A549 (cell line): ENCODE results near the gene HMGA1. TPM values are rescaled to one million over a fixed set of nuclear protein-coding genes. Genes with fewer than 3 reads are reported as not detected.
A peak's percentile ranks its signal among the peaks of the same experiment; 100 is the strongest.

Experiments used
- ATAC-seq, 2 experiments: fragments of 200-7000 bp in 1 of 2; fragments of >200 bp in 1 of 2; cut with Nextera tagmentation in 1 of 2; cut with Tn5 transposase in 1 of 2; 3 replicates each; pipeline versions ENCODE4 v1.8.0 to v1.9.1; 2018 to 2020; ENCODE audit warnings: mild to moderate bottlenecking in 1 of 2, moderate library complexity in 1 of 2
- CTCF ChIA-PET: fragments of 300-600 bp; sonication (Branson Sonifier 250); formaldehyde crosslinking; extraction: SDS; loops from one replicate; lab custom pipeline; 2021; ENCODE audit warnings: antibody characterized with exemption, inconsistent platforms; lab: Yijun Ruan, JAX
- POLR2A ChIA-PET: fragments of 350-600 bp; formaldehyde crosslinking; extraction: SDS; loops from one replicate; lab custom pipeline; 2021; ENCODE audit warnings: antibody characterized with exemption, inconsistent platforms; lab: Yijun Ruan, JAX
- DNase-seq, 2 experiments: peaks; one replicate each; pipeline versions ENCODE4 v3.0.0 to v3.0.0-alpha.2; 2011 to 2016; ENCODE audit warnings: low read depth in 1 of 2, low spot score in 1 of 2
- FAIRE-seq: peaks from 2 replicates; lab custom pipeline; 2011; peaks lifted over from hg19 to GRCh38; lab: Jason Lieb, UNC
- H3K27ac ChIP-seq, 2 experiments: fragments of >200 bp; sonication (Bioruptor Twin); formaldehyde crosslinking; 3 replicates each; pipeline ENCODE4 v1.5.1; 2016 to 2017
- H3K4me1 ChIP-seq: fragments of >200 bp; sonication (Bioruptor Twin); formaldehyde crosslinking; 3 replicates; pipeline ENCODE4 v1.6.1; 2016
- H3K4me2 ChIP-seq: fragments of >200 bp; sonication (Bioruptor Twin); formaldehyde crosslinking; 3 replicates; pipeline ENCODE4 v1.6.1; 2016
- H3K4me3 ChIP-seq: fragments of >200 bp; sonication (Bioruptor Twin); formaldehyde crosslinking; 3 replicates; pipeline ENCODE4 v1.5.1; 2016
- H3K9me3 ChIP-seq: fragments of >200 bp; sonication (Bioruptor Twin); formaldehyde crosslinking; 3 replicates; pipeline ENCODE4 v1.6.1; 2016
- CBX2 ChIP-seq: fragments of 200-600 bp; sonication (generic); IDR thresholded peaks from 2 replicates; pipeline ENCODE4 v1.6.1; 2016; ENCODE audit warnings: low read depth, mild to moderate bottlenecking, borderline replicate concordance
- CBX8 ChIP-seq: fragments of 200-600 bp; sonication (generic); IDR thresholded peaks from 2 replicates; pipeline ENCODE4 v1.6.1; 2016
- CEBPB ChIP-seq, 2 experiments: fragments of >200 bp in 1 of 2; sonication (Bioruptor Twin) in 1 of 2; formaldehyde crosslinking in 1 of 2; IDR thresholded peaks; 2 replicates each; pipeline ENCODE4 v1.6.1; 2012 to 2016
- CHD2 ChIP-seq: fragments of 150-350 bp; IDR thresholded peaks from 2 replicates; pipeline ENCODE4 v1.6.1; 2014; ENCODE audit warnings: low read length; ENCODE audit not compliant: partially characterized antibody
- CHD4 ChIP-seq: fragments of 200-600 bp; sonication (generic); IDR thresholded peaks from 2 replicates; pipeline ENCODE4 v1.6.1; 2016; ENCODE audit warnings: antibody characterized with exemption, mild to moderate bottlenecking, borderline replicate concordance
- EHF ChIP-seq: fragments of 250-450 bp; sonication (Bioruptor Pico); IDR thresholded peaks from 2 replicates; pipeline ENCODE4 v1.5.0; 2020; ENCODE audit warnings: mild to moderate bottlenecking
- HOXA7 ChIP-seq: fragments of 250-450 bp; sonication (Bioruptor Pico); IDR thresholded peaks from 2 replicates; pipeline ENCODE4 v1.5.0; 2020; ENCODE audit warnings: mild to moderate bottlenecking, moderate library complexity
- HOXB5 ChIP-seq: fragments of 250-450 bp; sonication (Bioruptor Pico); IDR thresholded peaks from 2 replicates; pipeline ENCODE4 v1.5.0; 2020; ENCODE audit warnings: mild to moderate bottlenecking, moderate library complexity
- JUN ChIP-seq, 2 experiments: fragments of >200 bp; sonication (Bioruptor Twin); formaldehyde crosslinking; IDR thresholded peaks; 2 replicates in 1 of 2; 3 replicates in 1 of 2; pipeline ENCODE4 v1.6.1; 2016 to 2017
- JUNB ChIP-seq: fragments of >200 bp; sonication (Bioruptor Twin); formaldehyde crosslinking; IDR thresholded peaks from 2 replicates; pipeline ENCODE4 v1.6.1; 2016
- KDM5A ChIP-seq: fragments of 200-600 bp; sonication (generic); IDR thresholded peaks from 2 replicates; pipeline ENCODE4 v1.6.1; 2016; ENCODE audit warnings: antibody characterized with exemption, mild to moderate bottlenecking
- MAZ ChIP-seq: fragments of 150-350 bp; IDR thresholded peaks from 2 replicates; pipeline ENCODE4 v1.6.1; 2014; ENCODE audit warnings: antibody characterized with exemption, low read depth, low read length, borderline replicate concordance
- NFE2L2 ChIP-seq: fragments of 150-350 bp; conservative IDR thresholded peaks from 2 replicates; pipeline ENCODE4 v1.6.1; 2014; ENCODE audit warnings: low read length
- PHF8 ChIP-seq: fragments of 200-600 bp; sonication (generic); IDR thresholded peaks from 2 replicates; pipeline ENCODE4 v1.6.1; 2016; ENCODE audit warnings: low read depth, mild to moderate bottlenecking, antibody characterized with exemption, moderate library complexity, borderline replicate concordance
- POLR2AphosphoS2 ChIP-seq: conservative IDR thresholded peaks from 2 replicates; pipeline ENCODE4 v1.6.1; 2012; ENCODE audit warnings: low read length, improper control_type of control experiment, inconsistent platforms
- RAD21 ChIP-seq, 2 experiments: fragments of >200 bp in 1 of 2; sonication (Bioruptor Twin) in 1 of 2; formaldehyde crosslinking in 1 of 2; IDR thresholded peaks in 1 of 2; conservative IDR thresholded peaks in 1 of 2; 2 replicates in 1 of 2; 3 replicates in 1 of 2; pipeline ENCODE4 v1.6.1; 2012 to 2018; ENCODE audit warnings: inconsistent platforms in 1 of 2
- RCOR1 ChIP-seq: fragments of 150-350 bp; IDR thresholded peaks from 2 replicates; pipeline ENCODE4 v1.6.1; 2014; ENCODE audit warnings: antibody characterized with exemption, low read length, low read depth
- RFX5 ChIP-seq: fragments of 450-650 bp; IDR thresholded peaks from 2 replicates; pipeline ENCODE4 v1.7.1; 2014; ENCODE audit warnings: antibody characterized with exemption, mild to moderate bottlenecking, moderate library complexity
- RNF2 ChIP-seq: fragments of 200-600 bp; sonication (generic); IDR thresholded peaks from 2 replicates; pipeline ENCODE4 v1.6.1; 2016; ENCODE audit warnings: low read depth, mild to moderate bottlenecking, antibody characterized with exemption, moderate library complexity, borderline replicate concordance
- SREBF2 ChIP-seq: fragments of 450-650 bp; IDR thresholded peaks from 2 replicates; pipeline ENCODE4 v1.6.1; 2014; ENCODE audit warnings: mild to moderate bottlenecking, moderate library complexity
- TP53 ChIP-seq: fragments of 250-450 bp; sonication (Bioruptor Pico); IDR thresholded peaks from 2 replicates; pipeline ENCODE4 v1.5.0; 2021; ENCODE audit warnings: mild to moderate bottlenecking, moderate library complexity
- WGBS: methylation state at CpG from one replicate; pipeline ENCODE4 v1.1.6; 2017; ENCODE audit errors: missing lambda C conversion rate; 5-methylcytosine and 5-hydroxymethylcytosine counted together
- polyA plus RNA-seq, 4 experiments: library from polyadenylated mRNA; depleted of rRNA in 3 of 4; stranded (reverse); fragments of >200 nt; fragmentation: RNase III in 1 of 4; extraction: RNeasy Plus Mini Kit Qiagen cat#74134 plus additional on column Dnase treatment in 1 of 4; gene quantifications; 2 replicates in 3 of 4; 3 replicates in 1 of 4; pipeline ENCODE4 v1.2.3, GENCODE V29; 2011 to 2017
- TF ChIP-seq, protein P1 (sequence below): fragments of >200 bp; sonication (Bioruptor Twin); formaldehyde crosslinking; IDR thresholded peaks from 3 replicates; pipeline ENCODE4 v1.5.1; 2016
- TF ChIP-seq, protein P2 (sequence below): fragments of >200 bp; sonication (Bioruptor Twin); formaldehyde crosslinking; IDR thresholded peaks from 3 replicates; pipeline ENCODE4 v1.6.1; 2016
- TF ChIP-seq, protein P3 (sequence below): fragments of 250-450 bp; sonication (Bioruptor Pico); IDR thresholded peaks from 2 replicates; pipeline ENCODE4 v1.5.0; 2020; ENCODE audit warnings: low read depth, mild to moderate bottlenecking, moderate library complexity
- TF ChIP-seq, protein P4 (sequence below): fragments of 150-350 bp; IDR thresholded peaks from 2 replicates; pipeline ENCODE4 v1.6.1; 2014; ENCODE audit warnings: low read depth, mild to moderate bottlenecking, low read length
- TF ChIP-seq, protein P5 (sequence below): IDR thresholded peaks from 2 replicates; pipeline ENCODE4 v1.6.1; 2012

HMGA1 gene
- polyA plus RNA-seq, 2 of the 4 experiments (the other 2 are of a cell fraction) = 127 to 249 TPM

DNA sequence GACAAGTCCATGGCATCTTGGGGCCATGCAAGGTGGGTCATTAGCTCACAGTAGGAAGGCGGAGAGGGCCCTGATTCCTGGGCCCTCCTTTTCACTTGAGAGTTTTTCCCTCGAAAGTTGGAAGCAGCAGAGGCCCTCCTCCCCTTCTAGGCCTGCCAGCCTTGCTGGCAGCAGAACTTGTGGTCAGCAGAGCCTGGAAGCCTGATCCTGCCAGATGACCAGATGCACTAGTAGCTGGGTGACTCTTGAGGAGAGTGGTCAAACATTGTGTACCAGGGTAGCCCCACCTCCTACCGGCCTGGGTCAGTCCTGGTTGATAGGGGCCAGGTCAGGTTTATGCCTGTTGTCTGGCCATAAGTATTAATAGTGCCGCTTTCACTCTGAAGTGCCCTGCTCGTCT, 3.8 kb upstream of the HMGA1 start:
- H3K27ac ChIP-seq = peak overlapping the region in 1 of 2 experiments; percentile 39; a peak in 1 of 6 replicates
- 88% methylated on average over 4 of the region's 5 CpGs for WGBS
- ChIA-PET POLR2A (no interaction called here), CTCF (interaction anchor here (0.9 to 4.7 kb wide), 3 partner anchors 10 to 37 kb away, joined by 3 to 18 read pairs (median 5); no protein-coding TSS in a partner anchor)
- no peak overlapping the region for H3K4me3 ChIP-seq
- DNase-seq (no peak), FAIRE-seq (no peak), ATAC-seq (no peak)
- peaks cover 17% of the 10 kb centered on the region for H3K4me1 ChIP-seq
- H3K9me3 ChIP-seq = no peaks in the 10 kb centered on the region
- no peak overlapping the region for H3K4me2 ChIP-seq
- TF ChIP-seq CEBPB (IDR thresholded peaks at IDR 0.05) (no peak), HOXA7 (CRISPR knock-in tag) (no peak), CBX2 (no peak), RCOR1 (no peak), SREBF2 (no peak), EHF (no peak), RAD21 (conservative IDR thresholded peaks at IDR 0.05 in 1 of 2, IDR thresholded peaks at IDR 0.05 in 1 of 2) (no peak), CHD2 (no peak)
- TF ChIP-seq, protein P1, sequence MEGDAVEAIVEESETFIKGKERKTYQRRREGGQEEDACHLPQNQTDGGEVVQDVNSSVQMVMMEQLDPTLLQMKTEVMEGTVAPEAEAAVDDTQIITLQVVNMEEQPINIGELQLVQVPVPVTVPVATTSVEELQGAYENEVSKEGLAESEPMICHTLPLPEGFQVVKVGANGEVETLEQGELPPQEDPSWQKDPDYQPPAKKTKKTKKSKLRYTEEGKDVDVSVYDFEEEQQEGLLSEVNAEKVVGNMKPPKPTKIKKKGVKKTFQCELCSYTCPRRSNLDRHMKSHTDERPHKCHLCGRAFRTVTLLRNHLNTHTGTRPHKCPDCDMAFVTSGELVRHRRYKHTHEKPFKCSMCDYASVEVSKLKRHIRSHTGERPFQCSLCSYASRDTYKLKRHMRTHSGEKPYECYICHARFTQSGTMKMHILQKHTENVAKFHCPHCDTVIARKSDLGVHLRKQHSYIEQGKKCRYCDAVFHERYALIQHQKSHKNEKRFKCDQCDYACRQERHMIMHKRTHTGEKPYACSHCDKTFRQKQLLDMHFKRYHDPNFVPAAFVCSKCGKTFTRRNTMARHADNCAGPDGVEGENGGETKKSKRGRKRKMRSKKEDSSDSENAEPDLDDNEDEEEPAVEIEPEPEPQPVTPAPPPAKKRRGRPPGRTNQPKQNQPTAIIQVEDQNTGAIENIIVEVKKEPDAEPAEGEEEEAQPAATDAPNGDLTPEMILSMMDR = no peak
- TF ChIP-seq, protein P2, sequence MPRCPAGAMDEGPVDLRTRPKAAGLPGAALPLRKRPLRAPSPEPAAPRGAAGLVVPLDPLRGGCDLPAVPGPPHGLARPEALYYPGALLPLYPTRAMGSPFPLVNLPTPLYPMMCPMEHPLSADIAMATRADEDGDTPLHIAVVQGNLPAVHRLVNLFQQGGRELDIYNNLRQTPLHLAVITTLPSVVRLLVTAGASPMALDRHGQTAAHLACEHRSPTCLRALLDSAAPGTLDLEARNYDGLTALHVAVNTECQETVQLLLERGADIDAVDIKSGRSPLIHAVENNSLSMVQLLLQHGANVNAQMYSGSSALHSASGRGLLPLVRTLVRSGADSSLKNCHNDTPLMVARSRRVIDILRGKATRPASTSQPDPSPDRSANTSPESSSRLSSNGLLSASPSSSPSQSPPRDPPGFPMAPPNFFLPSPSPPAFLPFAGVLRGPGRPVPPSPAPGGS = no peak

DNA sequence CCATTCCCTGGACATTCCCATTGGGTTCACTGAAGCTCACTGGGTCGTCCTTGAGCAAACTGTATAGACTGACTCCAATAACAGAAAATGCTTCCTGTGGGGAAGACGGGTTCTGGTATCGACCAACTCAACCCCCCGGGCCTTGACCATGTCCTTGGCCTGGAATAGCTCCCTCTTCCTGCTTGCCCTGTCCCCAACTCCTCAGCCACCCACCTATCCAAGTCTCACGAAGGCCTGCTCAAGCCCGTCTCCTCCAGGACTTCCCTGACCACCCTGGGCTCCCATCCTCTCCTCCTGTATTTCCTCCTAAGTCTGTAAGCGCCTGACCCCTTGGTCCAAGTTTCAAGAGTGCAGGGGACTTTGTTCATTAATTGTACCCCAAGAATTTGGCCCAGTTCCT, 2.8 kb upstream of the HMGA1 start:
- TF ChIP-seq TP53 (CRISPR knock-in tag) (no peak), POLR2AphosphoS2 (no peak), JUN (IDR thresholded peaks at IDR 0.05) (no peak), JUNB (no peak), EHF (no peak), RFX5 (no peak), RAD21 (conservative IDR thresholded peaks at IDR 0.05 in 1 of 2, IDR thresholded peaks at IDR 0.05 in 1 of 2) (no peak), RNF2 (no peak), HOXB5 (CRISPR knock-in tag) (no peak), NFE2L2 (no peak), MAZ (no peak), CEBPB (IDR thresholded peaks at IDR 0.05) (no peak), PHF8 (no peak), CBX8 (no peak), KDM5A (no peak), CHD4 (no peak)
- TF ChIP-seq, protein P3, sequence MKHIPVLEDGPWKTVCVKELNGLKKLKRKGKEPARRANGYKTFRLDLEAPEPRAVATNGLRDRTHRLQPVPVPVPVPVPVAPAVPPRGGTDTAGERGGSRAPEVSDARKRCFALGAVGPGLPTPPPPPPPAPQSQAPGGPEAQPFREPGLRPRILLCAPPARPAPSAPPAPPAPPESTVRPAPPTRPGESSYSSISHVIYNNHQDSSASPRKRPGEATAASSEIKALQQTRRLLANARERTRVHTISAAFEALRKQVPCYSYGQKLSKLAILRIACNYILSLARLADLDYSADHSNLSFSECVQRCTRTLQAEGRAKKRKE (CRISPR knock-in tag) = no peak
- TF ChIP-seq, protein P2 = no peak
- TF ChIP-seq, protein P4, sequence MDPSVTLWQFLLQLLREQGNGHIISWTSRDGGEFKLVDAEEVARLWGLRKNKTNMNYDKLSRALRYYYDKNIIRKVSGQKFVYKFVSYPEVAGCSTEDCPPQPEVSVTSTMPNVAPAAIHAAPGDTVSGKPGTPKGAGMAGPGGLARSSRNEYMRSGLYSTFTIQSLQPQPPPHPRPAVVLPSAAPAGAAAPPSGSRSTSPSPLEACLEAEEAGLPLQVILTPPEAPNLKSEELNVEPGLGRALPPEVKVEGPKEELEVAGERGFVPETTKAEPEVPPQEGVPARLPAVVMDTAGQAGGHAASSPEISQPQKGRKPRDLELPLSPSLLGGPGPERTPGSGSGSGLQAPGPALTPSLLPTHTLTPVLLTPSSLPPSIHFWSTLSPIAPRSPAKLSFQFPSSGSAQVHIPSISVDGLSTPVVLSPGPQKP = no peak
- TF ChIP-seq, protein P5, sequence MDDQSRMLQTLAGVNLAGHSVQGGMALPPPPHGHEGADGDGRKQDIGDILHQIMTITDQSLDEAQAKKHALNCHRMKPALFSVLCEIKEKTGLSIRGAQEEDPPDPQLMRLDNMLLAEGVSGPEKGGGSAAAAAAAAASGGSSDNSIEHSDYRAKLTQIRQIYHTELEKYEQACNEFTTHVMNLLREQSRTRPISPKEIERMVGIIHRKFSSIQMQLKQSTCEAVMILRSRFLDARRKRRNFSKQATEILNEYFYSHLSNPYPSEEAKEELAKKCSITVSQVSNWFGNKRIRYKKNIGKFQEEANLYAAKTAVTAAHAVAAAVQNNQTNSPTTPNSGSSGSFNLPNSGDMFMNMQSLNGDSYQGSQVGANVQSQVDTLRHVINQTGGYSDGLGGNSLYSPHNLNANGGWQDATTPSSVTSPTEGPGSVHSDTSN = no peak
- TF ChIP-seq, all 56 proteins: peak for 0
- ATAC-seq = no peak
- ChIA-PET POLR2A (interaction anchor here (1.2 kb wide), 1 partner anchor 11 kb away, joined by 3 read pairs; no protein-coding TSS in a partner anchor), CTCF (interaction anchor here (1.1 to 4.7 kb wide), 3 partner anchors 11 to 38 kb away, joined by 4 to 18 read pairs (median 5); no protein-coding TSS in a partner anchor)
- no peak for FAIRE-seq
- Histone ChIP-seq H3K27ac (peak overlapping the region in 1 of 2 experiments; percentile 99; a peak in 1 of 6 replicates), H3K4me1 (peaks cover 20% of the 10 kb centered on the region), H3K4me3 (no peak overlapping the region), H3K9me3 (no peaks in the 10 kb centered on the region), H3K4me2 (no peak overlapping the region)
- WGBS = 100% methylated on average over 7 of the region's 7 CpGs
- no peak for DNase-seq
